Natural killer cell treated with Interleukin-12 subunit alpha and Interleukin-12 subunit beta and Interleukin-15 and Interleukin-18, amount 100 ng/mL, for 72 hours (primary cell): Measurements from ENCODE around the gene KRTAP23-1. TPM values are rescaled to one million over a fixed set of nuclear protein-coding genes. Genes with fewer than 3 reads are reported as not detected.

Experiments
- ATAC-seq, 2 donors: fragments of 150-1000 bp; cut with Tn5 transposase in 1 of 2; sonication (Bioruptor Pico), chemical (Tn5 transposase) in 1 of 2; 2 replicates each; pipeline ENCODE4 v1.10.0; 2021
- DNase-seq: peaks from one replicate; pipeline ENCODE4 v3.0.0; 2022; ENCODE audit warnings: low spot score
- H3K27ac Mint-ChIP-seq, 2 donors: 1 replicate in 1 of 2; 2 replicates in 1 of 2; pipeline ENCODE4 v1.8.0; 2022; ENCODE audit warnings: mixed read lengths in 2 of 2, mild to moderate bottlenecking in 1 of 2, moderate library complexity in 1 of 2
- H3K27me3 Mint-ChIP-seq, 2 donors: 1 replicate in 1 of 2; 2 replicates in 1 of 2; pipeline ENCODE4 v1.8.0; 2022; ENCODE audit warnings: mixed read lengths in 2 of 2
- H3K36me3 Mint-ChIP-seq: one replicate; pipeline ENCODE4 v1.8.0; 2022; ENCODE audit warnings: mixed read lengths
- H3K4me1 Mint-ChIP-seq, 2 donors: 1 replicate in 1 of 2; 2 replicates in 1 of 2; pipeline ENCODE4 v1.8.0; 2022; ENCODE audit warnings: low read depth in 2 of 2, mixed read lengths in 2 of 2, mild to moderate bottlenecking in 1 of 2
- H3K4me3 Mint-ChIP-seq: one replicate; pipeline ENCODE4 v1.8.0; 2022; ENCODE audit warnings: mixed read lengths
- H3K9me3 Mint-ChIP-seq: 2 replicates; pipeline ENCODE4 v1.8.0; 2022; ENCODE audit warnings: mixed read lengths
- total RNA-seq, 2 donors: library from RNA; stranded (reverse); gene quantifications; one replicate each; pipeline ENCODE4 v1.2.3, GENCODE V29; 2022

Gene KRTAP23-1, protein sequence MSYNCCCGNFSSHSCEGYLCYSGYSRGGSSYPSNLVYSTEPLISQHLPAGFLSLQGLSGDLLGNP
- total RNA-seq: not detected

DNA sequence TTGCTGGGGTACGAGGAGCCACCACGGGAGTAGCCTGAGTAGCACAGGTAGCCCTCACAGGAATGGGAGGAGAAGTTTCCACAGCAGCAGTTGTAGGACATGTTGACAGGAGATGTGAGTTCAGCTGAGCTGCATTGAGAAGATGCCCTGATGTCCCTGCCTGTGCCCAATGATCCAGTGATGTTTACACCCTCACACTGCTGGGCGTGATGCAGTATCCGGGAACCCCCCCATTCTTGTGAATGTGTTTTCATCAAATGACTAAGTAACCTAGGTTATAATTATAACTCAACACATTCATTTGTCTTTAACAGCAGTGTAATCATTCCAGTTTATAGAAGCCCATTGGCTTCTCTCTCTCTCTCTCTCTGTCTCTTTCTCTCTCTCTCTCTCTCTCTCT, at the start of gene KRTAP23-1:
TSS of gene KRTAP23-1 (minus strand) at position 101 of the 400 bp plus-strand sequence. CDS start at position 101, 0 bp downstream.
- no peak for DNase-seq
- peaks cover 9% of the 10 kb centered on the region for H3K9me3 Mint-ChIP-seq
- no peaks in the 10 kb centered on the region for H3K36me3 Mint-ChIP-seq
- no peak within 1 kb of the TSS for H3K27ac Mint-ChIP-seq
- no peaks in the 10 kb centered on the region for H3K4me1 Mint-ChIP-seq
- H3K4me3 Mint-ChIP-seq: no peak within 1 kb of the TSS
- no peak for ATAC-seq
- H3K27me3 Mint-ChIP-seq: no peaks in the 10 kb centered on the region

DNA sequence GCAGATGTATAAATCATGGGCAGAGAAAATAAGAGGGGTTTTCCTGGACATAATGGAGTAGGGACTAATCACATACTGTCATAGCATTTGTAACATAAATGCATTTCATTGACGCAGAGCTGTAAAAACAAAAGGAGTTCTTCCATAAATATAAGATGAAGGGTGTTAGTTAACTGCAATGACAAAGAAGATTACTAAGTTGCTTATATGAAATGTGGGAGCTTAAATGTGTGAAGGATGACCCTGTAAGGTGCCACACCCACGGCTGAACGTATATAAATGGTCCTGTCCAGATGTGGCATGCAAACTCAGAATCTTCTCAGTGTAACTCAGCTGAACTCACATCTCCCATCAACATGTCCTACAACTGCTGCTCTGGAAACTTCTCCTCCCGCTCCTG, 47.3 kb upstream of the KRTAP23-1 start, which contains the start of gene KRTAP13-1:
TSS of gene KRTAP13-1 (plus strand) at position 301 of the 400 bp plus-strand sequence. CDS start at position 357, 56 bp downstream.
- DNase-seq (no peak), ATAC-seq (no peak)
- H3K27me3 Mint-ChIP-seq: no peaks in the 10 kb centered on the region
- no peaks in the 10 kb centered on the region for H3K4me1 Mint-ChIP-seq
- H3K36me3 Mint-ChIP-seq: peaks cover 4% of the 10 kb centered on the region
- no peak within 1 kb of the TSS for H3K4me3 Mint-ChIP-seq
- peaks cover 4% of the 10 kb centered on the region for H3K9me3 Mint-ChIP-seq
- H3K27ac Mint-ChIP-seq: no peak within 1 kb of the TSS

DNA sequence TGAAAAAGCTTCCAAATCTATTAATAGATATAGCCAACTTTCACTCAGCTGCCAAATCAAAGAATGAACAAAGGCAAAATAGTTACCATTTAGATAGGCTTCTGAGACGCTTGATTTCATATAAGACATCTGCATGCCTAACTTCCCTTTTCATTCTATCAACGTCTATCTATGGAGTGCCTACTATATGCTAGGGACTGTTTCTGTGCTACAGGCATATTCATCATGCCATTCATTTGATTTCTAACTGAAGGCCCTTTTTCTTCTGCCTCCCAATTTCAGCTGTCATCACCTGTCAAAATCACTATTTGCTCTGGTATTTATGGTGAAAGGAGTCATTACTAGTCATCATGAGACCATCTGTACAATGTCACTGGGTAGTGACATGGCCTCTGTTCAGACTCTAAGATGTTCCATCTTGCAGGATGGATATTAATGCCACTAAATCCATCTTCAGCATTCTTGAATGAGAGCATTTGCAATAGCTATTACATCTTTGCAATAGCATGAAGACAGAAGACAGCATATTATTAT, 43.2 kb upstream of the KRTAP23-1 start:
- Mint-ChIP-seq H3K27me3 (no peaks in the 10 kb centered on the region), H3K4me1 (no peaks in the 10 kb centered on the region), H3K36me3 (no peaks in the 10 kb centered on the region), H3K27ac (no peak overlapping the region), H3K4me3 (no peak overlapping the region), H3K9me3 (peaks cover 11% of the 10 kb centered on the region)
- no peak for ATAC-seq
- DNase-seq: no peak

DNA sequence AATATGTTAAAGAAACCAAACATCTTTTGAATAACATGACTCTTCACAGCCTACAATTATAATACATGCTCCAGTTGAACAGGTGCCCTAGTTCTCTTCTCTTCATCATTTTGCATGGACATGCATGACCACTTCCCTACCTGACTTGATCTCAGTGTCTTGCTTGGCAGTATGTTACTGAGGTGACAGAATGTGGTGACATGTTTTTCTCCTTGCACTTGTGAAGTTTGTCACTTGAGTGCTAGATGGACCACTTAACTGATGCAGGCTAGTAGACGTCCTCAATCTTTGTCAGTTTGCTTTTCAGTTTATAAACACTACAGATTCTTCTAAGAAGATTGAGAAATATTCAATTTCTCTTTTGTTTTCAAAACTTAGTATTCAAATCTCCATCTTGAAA, 33.8 kb upstream of the KRTAP23-1 start:
- Mint-ChIP-seq H3K36me3 (no peaks in the 10 kb centered on the region), H3K27me3 (no peaks in the 10 kb centered on the region), H3K27ac (no peak overlapping the region), H3K9me3 (peaks cover 9% of the 10 kb centered on the region), H3K4me1 (no peaks in the 10 kb centered on the region), H3K4me3 (no peak overlapping the region)
- DNase-seq (no peak), ATAC-seq (no peak)

DNA sequence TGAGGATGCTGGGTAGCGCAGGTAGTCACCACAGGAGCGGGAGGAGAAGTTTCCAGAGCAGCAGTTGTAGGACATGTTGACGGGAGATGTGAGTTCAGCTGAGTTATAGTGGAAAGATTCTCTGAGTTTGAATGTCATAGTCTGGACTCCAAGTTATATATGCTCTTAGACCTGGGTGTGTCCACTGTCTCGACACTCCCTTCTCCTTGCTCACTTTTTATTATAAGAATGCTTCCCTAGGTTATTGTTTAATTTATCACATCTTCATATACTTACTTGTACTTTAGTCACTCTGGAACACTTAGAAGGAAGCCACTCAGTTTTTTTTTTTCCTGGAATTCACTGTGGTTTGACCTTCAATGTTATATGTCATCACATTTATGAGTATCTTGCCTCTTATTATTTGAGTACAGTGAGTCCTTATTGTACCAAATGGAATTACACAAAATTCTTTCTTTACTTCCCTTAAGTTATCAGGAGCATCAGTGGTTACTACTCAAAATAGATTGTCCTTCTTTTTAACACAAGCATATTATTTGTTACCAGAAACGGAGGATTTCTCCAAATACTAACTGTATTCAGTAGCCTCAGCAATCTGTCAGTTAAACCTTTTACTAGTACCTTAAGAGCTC, 23.8 kb upstream of the KRTAP23-1 start, which contains the start of gene KRTAP13-2:
TSS of gene KRTAP13-2 (minus strand) at position 133 of the 632 bp plus-strand sequence. CDS start at position 75, 58 bp downstream.
- DNase-seq: no peak
- Mint-ChIP-seq H3K4me3 (no peak within 1 kb of the TSS), H3K9me3 (peaks cover 4% of the 10 kb centered on the region), H3K4me1 (no peaks in the 10 kb centered on the region), H3K27me3 (no peaks in the 10 kb centered on the region), H3K27ac (no peak within 1 kb of the TSS), H3K36me3 (no peaks in the 10 kb centered on the region)
- ATAC-seq: no peak

DNA sequence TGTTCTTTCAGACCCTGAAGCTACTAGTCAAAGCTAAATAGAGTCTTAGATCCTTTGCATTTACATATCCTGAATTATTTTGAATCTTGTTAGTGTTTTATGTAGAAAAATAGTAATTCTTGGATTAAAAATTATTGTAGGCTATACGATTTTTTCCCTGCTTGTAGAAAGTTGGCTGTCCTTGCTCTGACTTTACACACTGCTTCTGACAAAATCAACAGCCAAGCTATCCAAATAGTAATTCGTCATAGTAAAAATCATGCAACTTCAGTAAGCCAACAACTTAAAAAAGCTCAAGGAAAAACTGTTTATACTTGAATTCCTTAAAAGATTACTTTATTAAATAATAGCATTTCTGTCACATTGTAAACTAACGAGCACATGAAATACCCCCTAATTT, 7.5 kb upstream of the KRTAP23-1 start:
- H3K27ac Mint-ChIP-seq: no peak overlapping the region
- H3K27me3 Mint-ChIP-seq: no peaks in the 10 kb centered on the region
- ATAC-seq (no peak), DNase-seq (no peak)
- H3K4me3 Mint-ChIP-seq: no peak overlapping the region
- no peaks in the 10 kb centered on the region for H3K4me1 Mint-ChIP-seq
- peaks cover 11% of the 10 kb centered on the region for H3K9me3 Mint-ChIP-seq
- H3K36me3 Mint-ChIP-seq: peaks cover 5% of the 10 kb centered on the region

DNA sequence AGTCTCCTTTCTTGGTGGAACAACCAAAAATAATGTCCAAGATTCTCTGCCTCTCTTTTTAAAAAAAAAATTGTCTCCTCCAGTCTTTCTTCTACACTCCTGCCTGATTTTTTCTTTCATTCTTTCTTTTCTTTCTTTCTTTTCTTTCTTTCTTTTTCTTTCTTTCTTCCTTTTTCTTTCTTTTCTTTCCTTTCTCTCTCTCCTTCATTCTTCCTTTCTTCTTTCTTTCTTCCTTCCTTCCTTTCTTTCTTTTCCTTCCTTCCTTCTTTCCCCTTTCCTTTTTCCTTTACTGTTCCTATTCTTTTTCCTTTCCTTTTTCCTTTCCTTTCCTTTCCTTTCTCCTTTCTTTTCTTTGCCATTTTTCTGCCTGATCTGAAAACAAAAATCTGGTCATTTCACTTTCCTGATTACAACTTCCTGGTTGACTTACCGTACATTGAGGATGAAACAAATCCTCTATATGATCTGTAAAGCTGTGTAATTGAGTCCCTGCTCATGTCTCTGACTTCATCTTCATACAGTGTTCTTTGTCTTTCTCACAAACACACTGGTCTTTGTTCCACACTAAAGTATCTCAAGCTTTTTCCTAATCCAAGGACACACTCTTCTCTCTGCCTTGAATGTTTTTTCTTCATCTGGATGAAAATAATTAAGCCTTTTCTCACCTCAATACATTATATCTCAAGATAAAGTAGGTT, 6.1 kb upstream of the KRTAP23-1 start:
- Mint-ChIP-seq H3K27me3 (no peaks in the 10 kb centered on the region), H3K27ac (no peak overlapping the region), H3K36me3 (peaks cover 5% of the 10 kb centered on the region), H3K9me3 (peaks cover 11% of the 10 kb centered on the region), H3K4me1 (no peaks in the 10 kb centered on the region), H3K4me3 (no peak overlapping the region)
- ATAC-seq (no peak), DNase-seq (no peak)

DNA sequence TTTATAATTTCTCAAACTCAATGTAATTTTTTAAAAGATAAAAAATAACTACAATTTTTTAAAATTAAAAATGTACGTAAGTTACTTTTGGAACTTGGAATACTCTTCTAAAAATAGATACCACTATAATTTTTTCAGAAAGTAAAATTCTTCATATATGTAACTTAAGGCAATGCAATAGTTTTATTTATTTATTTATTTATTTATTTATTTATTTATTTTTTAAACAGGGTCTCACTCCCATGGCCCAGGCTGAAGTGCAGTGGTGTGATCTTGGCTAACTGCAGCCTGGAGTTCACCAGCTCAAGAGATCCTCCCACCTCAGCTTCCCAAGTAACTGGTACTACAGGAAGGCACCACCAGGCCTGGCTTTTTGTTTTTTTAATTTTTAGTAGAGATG, 3.1 kb upstream of the KRTAP23-1 start:
- Mint-ChIP-seq H3K4me1 (no peaks in the 10 kb centered on the region), H3K4me3 (no peak overlapping the region), H3K27ac (no peak overlapping the region), H3K27me3 (no peaks in the 10 kb centered on the region), H3K36me3 (peaks cover 5% of the 10 kb centered on the region), H3K9me3 (peaks cover 11% of the 10 kb centered on the region)
- no peak for DNase-seq
- no peak for ATAC-seq

DNA sequence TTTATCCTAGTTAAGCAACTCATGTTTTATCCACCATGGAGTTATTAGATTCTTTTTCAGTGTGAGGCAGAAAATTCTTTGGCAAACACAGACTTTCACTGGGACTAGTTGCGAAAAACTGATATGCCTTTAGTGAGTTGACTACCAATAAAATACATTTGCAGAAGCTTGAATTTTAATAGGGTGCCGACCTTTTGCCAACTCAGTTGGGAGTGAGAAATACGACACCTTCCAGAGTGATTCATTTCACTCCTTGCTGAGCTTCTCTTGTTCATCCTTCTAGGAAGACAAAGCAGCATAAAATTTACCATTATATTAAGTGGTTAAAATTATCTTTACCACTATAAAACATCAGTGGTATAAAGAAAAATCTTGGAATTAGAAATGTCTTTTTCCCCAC, 1.2 kb upstream of the KRTAP23-1 start:
- no peaks in the 10 kb centered on the region for H3K27me3 Mint-ChIP-seq
- H3K36me3 Mint-ChIP-seq: peaks cover 3% of the 10 kb centered on the region
- H3K27ac Mint-ChIP-seq: no peak overlapping the region
- ATAC-seq (no peak), DNase-seq (no peak)
- peaks cover 12% of the 10 kb centered on the region for H3K9me3 Mint-ChIP-seq
- H3K4me1 Mint-ChIP-seq: no peaks in the 10 kb centered on the region
- H3K4me3 Mint-ChIP-seq: no peak overlapping the region

DNA sequence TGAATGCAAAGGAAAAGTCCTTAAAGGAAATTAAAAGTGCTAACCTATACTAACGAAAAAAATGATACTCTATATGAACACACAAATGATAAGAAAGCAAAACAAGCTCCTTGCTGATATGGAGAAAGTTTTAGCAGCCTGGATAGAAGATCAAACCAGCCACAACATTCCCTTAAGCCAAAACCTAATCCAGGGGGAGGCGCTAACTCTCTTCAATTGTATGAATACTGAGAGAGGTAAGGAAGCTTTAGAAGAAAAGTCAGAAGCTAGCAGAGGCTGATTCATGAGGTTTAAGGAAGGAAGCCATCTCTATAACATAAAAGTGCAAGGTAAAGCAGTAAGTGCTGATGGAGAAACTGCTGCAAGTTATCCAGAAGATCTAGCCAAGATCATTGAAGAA, 3.4 kb downstream of the KRTAP23-1 start:
- no peak overlapping the region for H3K27ac Mint-ChIP-seq
- no peaks in the 10 kb centered on the region for H3K27me3 Mint-ChIP-seq
- peaks cover 6% of the 10 kb centered on the region for H3K9me3 Mint-ChIP-seq
- H3K36me3 Mint-ChIP-seq: no peaks in the 10 kb centered on the region
- DNase-seq (no peak), ATAC-seq (no peak)
- H3K4me1 Mint-ChIP-seq: no peaks in the 10 kb centered on the region
- H3K4me3 Mint-ChIP-seq: no peak overlapping the region

DNA sequence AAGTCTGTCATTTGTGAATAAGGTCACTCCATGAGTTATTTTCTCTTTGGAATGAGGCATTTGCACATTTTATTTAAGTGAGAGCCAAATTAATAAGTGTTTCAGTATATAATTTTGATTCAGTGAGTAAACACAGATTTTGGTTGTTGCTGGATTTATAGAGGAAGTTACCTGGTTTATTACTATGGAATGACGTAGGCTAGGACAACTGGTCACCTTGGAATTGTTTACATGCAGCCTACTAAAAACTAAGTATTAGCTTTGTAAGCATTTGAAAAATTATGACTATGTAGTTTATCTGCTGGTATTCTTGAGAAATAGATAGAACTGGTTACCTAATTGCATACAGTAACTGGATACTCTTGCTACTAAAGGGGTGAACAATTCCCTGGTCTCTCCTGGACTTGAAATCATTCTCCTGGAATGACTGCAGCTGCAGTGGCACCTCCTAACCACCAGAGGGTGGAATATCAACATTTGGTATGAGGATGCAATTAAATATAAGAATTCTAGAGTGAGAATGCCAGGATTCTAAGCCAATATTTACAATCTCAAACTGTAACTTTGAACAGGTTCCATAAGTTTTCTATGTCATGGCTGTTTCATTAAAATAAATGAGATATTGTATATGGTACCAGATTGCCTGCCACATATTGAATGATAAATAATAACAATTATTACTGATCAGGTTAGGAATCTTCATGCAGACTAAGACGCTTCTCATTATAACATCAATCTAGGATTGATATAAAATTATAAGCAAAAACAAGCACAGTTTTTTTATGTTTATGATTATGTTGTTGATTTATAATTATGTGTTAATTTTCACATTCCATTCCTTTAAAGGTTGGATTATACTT, 7.5 kb downstream of the KRTAP23-1 start:
- Mint-ChIP-seq H3K9me3 (peaks cover 6% of the 10 kb centered on the region), H3K36me3 (no peaks in the 10 kb centered on the region), H3K27me3 (no peaks in the 10 kb centered on the region), H3K27ac (no peak overlapping the region), H3K4me3 (no peak overlapping the region), H3K4me1 (no peaks in the 10 kb centered on the region)
- ATAC-seq (no peak), DNase-seq (no peak)

DNA sequence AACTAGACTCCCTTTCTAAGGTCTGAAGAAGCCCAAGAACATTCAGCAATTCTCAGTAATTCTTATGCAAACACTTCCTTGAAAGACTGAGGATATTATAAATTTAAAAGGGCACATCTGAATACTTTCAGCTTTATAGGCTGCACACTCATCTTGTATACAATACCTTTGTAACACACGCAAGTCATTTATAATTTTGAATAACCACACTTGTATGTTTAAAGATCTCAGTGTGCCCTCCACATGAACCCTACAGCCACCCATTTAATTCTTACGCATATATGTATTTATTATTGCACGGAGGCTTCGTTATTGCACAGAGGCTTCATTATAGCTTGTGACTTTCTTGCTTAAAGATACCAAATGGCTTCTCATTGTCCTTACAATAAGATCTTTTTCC, 9.7 kb downstream of the KRTAP23-1 start:
- Mint-ChIP-seq H3K36me3 (no peaks in the 10 kb centered on the region), H3K4me1 (no peaks in the 10 kb centered on the region), H3K4me3 (no peak overlapping the region), H3K9me3 (no peaks in the 10 kb centered on the region), H3K27ac (no peak overlapping the region), H3K27me3 (no peaks in the 10 kb centered on the region)
- no peak for DNase-seq
- no peak for ATAC-seq

DNA sequence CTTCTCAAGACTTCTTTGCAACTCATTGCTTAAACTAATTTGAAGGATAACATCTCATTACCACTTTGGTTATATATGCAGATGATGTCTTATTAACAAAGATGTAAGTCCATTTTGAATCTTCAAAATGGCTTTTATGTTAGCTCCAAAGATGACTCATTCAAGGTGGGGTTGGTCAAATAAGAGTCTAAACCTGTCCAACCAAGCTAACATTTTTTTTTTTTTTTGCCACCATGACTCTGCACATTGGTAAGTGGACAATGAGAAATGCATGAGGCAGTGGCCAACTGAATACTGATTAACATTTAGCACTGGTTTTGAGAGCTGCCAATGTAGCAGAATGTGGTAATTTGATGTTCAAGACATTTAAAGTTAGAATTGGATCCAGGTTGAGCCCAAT, 10.6 kb downstream of the KRTAP23-1 start:
- ATAC-seq (no peak), DNase-seq (no peak)
- Mint-ChIP-seq H3K4me1 (no peaks in the 10 kb centered on the region), H3K36me3 (no peaks in the 10 kb centered on the region), H3K9me3 (no peaks in the 10 kb centered on the region), H3K27me3 (no peaks in the 10 kb centered on the region), H3K4me3 (no peak overlapping the region), H3K27ac (no peak overlapping the region)
